Purkinje cell (primary cell): ENCODE measurements around the gene GSTA2. TPM values are rescaled to one million over a fixed set of nuclear protein-coding genes. Genes with fewer than 3 reads are reported as not detected.

Experiments
- polyA plus RNA-seq: library from polyadenylated mRNA; unstranded; fragments of >200 nt; fragmentation: Nextera tagmentation; gene quantifications from 2 replicates; pipeline ENCODE4 v1.2.1, GENCODE V29; 2014

Gene GSTA2
- polyA plus RNA-seq = not detected in 2 replicates

DNA sequence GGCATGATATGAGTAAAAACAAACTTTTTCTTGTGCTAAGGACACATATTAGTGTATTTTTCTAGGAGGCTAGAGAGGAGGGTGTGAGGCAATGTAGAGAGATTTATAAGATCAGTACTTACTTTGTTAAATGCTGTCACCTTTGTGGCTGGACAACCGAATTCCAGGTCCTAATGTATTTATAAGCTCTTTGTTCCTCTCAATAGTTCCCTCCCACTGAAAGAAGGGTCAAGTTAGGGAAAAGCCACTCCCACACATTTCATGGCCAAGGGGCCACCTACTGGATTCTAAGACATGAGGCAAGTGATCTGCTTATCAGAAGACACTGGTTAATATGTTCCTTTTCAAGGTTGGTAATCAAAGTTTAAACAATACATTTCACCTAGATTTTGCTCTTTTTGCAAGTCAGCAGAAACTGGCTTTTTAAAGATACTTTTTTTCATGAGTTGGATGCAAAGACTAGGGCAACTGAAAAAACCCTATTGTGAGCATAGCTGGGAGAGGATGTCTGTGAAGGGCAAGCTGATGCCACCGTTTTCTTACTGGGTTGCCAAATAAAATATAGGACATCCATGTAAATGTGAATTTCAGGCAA, at the start of gene GSTA2:
TSS of gene GSTA2 (minus strand) at position 154 of the 595 bp plus-strand sequence. CDS start 5,528 bp downstream, outside the sequence.

DNA sequence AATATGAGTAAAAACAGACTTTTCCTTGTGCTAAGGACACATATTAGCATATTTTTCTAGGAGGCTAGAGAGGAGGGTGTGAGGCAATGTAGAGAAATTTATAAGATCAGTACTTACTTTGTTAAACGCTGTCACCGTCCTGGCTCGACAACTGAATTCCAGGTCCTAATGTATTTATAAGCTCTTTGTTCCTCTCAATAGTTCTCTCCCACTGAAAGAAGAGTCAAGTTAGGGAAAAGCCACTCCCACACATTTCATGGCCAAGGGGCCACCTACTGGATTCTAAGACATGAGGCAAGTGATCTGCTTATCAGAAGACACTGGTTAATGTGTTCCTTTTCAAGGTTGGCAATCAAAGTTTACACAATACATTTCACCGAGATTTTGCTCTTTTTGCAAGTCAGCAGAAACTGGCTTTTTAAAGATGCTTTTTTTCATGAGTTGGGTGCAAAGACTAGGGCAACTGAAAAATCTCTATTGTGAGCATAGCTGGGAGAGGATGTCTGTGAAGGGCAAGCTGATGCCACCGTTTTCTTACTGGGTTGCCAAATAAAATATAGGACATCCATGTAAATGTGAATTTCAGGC, 40.5 kb upstream of the GSTA2 start, which contains the start of gene GSTA1:
TSS of gene GSTA1 (minus strand) at position 149 of the 588 bp plus-strand sequence. CDS start 4,549 bp downstream, outside the sequence.

Other genes starting within 250 kb of the GSTA2 start
- gene TRAM2, start 186.4 kb downstream of the GSTA2 start, polyA plus RNA-seq = 0.45 TPM in 1 of 2 replicates, not detected in the other
- 560 and 744 TPM in 2 replicates for gene TMEM14A, start 92.4 kb downstream of the GSTA2 start, polyA plus RNA-seq
- gene GSTA1, start 40.3 kb upstream of the GSTA2 start, polyA plus RNA-seq = not detected in 2 replicates
- gene GSTA5, start 77.3 kb upstream of the GSTA2 start, polyA plus RNA-seq = not detected in 2 replicates
- gene GSTA3, start 146.2 kb upstream of the GSTA2 start, polyA plus RNA-seq = not detected in 2 replicates
- 121 and 151 TPM in 2 replicates for gene GSTA4, start 231.8 kb upstream of the GSTA2 start, polyA plus RNA-seq